Mucosa of rectum (tissue), 2 donors: ENCODE measurements around the gene NHLRC2.

Experiments used
- H3K27ac ChIP-seq, 2 donors: one replicate each; pipeline ENCODE4 v1.7.0; 2013; ENCODE audit warnings: inconsistent platforms in 2 of 2, low read depth in 2 of 2, low read length in 2 of 2
- H3K27me3 ChIP-seq, 2 donors: one replicate each; pipeline ENCODE4 v1.7.0; 2013; ENCODE audit warnings: low read length in 2 of 2; ENCODE audit not compliant: control insufficient read depth in 2 of 2, insufficient read depth in 2 of 2
- H3K36me3 ChIP-seq, 2 donors: one replicate each; pipeline ENCODE4 v1.7.0; 2013; ENCODE audit warnings: low read length in 2 of 2; ENCODE audit not compliant: control insufficient read depth in 2 of 2, insufficient read depth in 2 of 2
- H3K4me1 ChIP-seq, 2 donors: one replicate each; pipeline ENCODE4 v1.7.0; 2013; ENCODE audit warnings: low read length in 2 of 2, mild to moderate bottlenecking in 1 of 2; ENCODE audit not compliant: control insufficient read depth in 2 of 2, insufficient read depth in 2 of 2
- H3K4me3 ChIP-seq, 2 donors: one replicate each; pipeline ENCODE4 v1.7.0; 2013; ENCODE audit warnings: low read length in 2 of 2
- H3K9ac ChIP-seq, 2 donors: one replicate each; pipeline ENCODE4 v1.7.0; 2013; ENCODE audit warnings: low read length in 2 of 2, low read depth in 1 of 2, mild to moderate bottlenecking in 1 of 2
- H3K9me3 ChIP-seq, 2 donors: one replicate each; pipeline ENCODE4 v1.7.0; 2013; ENCODE audit warnings: low read length in 2 of 2; ENCODE audit not compliant: control insufficient read depth in 2 of 2
- donor health status: healthy.
- donor health status: Normal muscosa, but diverticular disease.

NHLRC2 gene

GRCh38 chr10:113965683-113966082 is 111.2 kb downstream of the NHLRC2 start:
- H3K27ac ChIP-seq, result no peak overlapping the region
- H3K36me3 ChIP-seq, result no peaks in the 10 kb centered on the region
- no peaks in the 10 kb centered on the region for H3K9me3 ChIP-seq
- H3K27me3 ChIP-seq, result no peaks in the 10 kb centered on the region
- H3K4me1 ChIP-seq, result peaks cover 17% of the 10 kb centered on the region in 2 donors
- H3K4me3 ChIP-seq, result no peak overlapping the region
- no peak overlapping the region for H3K9ac ChIP-seq
